Skeletal muscle cell (primary cell): ENCODE data around the gene PCBP3.
"Not testable (repeated sequence)": the region's sequence is repeated elsewhere in the genome, so short reads cannot be mapped to it uniquely, and the experiment has no call there.

Experiments
- DNase-seq: peaks from one replicate; pipeline ENCODE4 v3.0.0-alpha.2; 2010; ENCODE audit warnings: low read depth
- H3K4me3 ChIP-seq: 2 replicates; pipeline ENCODE4 v1.5.1; 2011; ENCODE audit warnings: low read depth, mild to moderate bottlenecking, control low read depth, low read length, moderate library complexity

Gene PCBP3

DNA sequence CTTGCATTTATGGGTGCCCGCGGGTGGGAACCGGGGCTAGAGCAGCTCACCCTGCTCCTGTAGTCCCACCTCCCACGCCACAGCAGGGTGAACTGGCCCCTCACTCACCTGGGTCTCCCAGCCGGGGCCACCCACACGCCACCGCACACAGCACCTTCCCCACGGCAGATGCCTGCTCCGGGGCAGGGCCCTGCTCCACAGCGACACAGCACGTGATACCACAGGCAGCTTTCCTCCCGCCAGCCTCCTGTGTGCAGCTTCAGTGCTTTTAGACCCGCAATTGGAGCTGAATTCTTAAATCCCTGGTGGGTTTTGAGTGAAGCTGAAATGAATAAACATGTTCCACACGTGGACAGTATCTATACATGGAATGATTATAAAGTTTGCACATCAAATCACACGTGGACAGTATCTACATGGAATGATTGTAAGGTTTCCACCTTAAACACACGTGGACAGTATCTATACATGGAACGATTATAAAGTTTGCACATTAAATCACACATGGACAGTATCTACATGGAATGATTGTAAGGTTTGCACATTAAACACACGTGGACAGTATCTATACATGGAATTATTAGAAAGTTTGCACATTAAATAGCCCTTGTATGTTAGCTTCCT lies 245.0 kb downstream of the PCBP3 start:
- H3K4me3 ChIP-seq, result no peak overlapping the region
- DNase-seq, result no peak

DNA sequence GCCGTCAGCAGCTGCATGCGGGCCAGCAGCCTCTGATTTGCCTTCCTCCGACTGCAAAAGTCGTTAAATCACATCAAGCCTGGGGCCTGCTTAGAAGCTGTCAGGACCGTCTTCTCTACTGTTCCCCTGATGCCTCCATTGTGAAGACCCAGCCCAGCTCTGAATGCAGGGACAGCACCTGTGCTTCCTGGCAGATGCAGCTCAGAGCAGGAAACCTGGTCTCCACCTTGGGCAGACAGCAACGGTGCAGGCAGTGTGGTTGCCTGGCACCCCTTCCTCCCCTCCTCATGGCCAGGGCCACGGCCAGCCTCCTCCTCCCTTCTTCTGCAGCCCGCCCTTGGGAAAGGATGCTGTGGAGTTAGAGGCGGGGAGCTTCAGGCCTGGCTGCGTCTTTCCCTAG lies 245.7 kb downstream of the PCBP3 start:
- no peak overlapping the region for H3K4me3 ChIP-seq
- DNase-seq, result no peak

DNA sequence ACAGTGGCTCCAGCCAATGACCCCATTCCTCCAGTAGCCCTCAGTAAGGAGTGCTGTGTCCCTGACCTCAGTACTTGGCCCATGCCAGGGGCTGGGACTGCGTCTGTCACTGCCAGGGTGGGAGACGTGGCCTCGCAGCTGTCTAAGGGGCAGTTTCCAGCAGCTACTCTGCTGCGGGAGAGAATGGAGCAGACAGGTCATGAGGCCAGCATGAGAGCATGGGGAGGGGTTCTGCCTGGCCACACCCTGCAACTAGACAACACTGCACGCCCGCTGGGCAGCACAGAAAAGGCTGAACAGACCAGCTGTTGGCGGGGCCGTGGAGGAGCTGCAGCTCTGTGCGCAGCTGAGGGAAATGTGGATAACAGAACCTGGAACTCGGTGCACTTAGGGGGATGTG lies 246.4 kb downstream of the PCBP3 start:
- DNase-seq, result peak; percentile 43
- H3K4me3 ChIP-seq, result no peak overlapping the region

DNA sequence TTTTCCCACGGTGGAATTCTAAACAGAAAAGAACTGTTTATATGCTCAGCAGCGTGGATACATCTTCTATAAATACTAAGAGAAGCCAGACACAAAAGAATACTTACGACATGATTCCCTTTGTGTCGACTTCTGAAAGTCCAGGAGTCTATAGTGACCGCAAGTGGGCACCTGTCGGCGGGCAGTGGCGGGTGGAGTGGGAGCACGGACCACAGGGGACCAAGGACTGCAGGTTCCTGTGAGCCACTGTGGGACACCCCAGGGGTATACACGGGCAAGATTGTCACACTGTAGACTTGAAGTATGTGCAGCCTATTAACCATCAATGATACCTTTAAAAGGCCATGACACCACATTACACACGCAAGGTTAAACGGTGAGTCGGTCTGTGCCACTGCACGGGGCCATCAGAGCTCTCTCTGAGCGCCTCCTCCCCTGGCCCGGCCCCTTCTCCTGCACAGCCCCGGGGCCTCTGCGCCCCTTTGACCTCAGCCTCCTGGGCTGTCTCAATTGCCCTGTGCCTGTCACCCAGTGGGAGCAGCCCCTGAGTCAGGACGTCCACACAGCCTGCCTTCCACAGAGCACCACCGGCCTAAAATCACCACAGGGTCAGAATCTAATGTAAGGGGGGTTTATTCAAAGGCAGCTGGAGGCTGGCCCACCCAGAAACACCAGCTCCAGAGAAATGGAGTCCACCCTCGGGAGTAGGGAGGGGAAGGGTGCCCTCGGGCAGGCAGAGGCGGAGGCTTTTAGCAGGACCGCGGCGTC lies 248.0 kb downstream of the PCBP3 start:
- DNase-seq, result no peak
- no peak overlapping the region for H3K4me3 ChIP-seq

DNA sequence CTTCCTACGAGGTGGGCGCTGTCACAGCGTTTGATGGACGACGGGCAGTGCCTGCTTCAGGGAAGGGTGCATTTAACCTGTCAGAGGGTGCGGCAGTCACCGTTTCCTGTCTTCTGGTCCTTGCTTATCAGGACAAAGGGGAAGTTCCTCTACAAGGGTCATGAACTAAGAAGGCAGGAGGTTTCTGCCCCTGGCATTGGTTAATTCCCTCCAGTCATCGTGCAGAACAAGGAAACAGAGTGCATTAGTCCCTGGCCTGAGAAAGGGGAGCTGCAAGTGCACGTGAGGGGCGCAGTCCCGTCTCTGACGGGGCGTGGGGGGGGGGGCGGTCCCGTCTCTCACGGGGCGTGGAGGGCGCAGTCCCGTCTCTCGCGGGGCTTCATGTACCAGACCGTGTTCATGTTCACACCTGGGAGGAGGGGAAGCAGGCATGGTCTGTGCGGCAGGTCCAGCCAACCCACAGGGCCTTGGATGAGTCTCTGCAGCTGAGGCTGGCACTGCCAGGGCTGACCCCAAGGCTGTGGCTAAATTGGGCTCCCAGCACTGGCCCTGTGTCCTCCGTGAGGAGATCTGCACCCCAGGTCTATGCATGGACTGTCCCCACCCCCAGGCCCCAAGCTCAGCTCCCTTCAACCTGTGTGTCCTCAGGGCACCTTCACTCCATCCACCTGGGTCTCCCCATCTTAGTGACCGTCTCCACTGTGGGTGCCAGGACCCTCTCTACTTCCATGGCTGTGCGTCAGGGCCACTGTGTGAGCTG lies 248.8 kb downstream of the PCBP3 start:
- no peak overlapping the region for H3K4me3 ChIP-seq
- no peak for DNase-seq

DNA sequence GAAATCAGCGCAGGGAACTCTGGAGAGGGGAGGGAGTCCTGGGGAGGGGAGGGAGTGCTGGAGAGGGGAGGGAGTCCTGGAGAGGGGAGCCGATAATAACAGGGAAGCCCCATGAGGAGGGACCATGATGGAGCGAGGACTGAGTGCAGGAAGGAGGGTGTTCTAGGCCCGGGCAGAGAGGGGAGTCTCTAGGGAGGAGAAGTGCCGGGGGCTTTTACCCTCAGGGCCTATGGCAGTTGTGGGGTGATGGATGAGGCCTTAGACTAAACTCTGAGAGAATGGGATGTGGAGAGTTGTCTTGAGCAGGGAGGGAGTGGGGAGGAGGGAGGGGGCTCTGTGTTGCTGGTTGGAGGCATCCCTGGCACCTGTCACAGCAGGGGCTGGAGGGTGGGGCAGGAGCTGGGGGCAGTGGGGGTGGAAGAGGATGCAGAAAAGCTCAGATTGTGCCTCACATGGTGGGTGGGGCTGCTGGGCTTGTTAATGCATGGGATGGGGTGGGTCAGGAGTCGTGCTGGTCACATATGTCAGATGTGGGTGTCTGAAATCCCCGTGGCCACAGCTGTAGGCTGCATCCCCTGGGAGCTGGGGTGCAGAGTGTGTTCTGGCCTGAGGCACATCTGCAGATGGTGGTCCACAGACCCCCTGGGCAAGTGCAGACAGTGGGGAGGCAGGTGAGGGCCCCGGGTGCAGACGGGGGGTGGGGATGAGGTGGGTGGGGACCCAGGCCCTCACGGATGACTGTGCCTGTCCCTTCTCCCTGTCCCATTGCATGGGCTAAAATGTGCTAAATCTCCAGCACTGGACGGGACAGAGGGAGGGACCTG lies 249.6 kb downstream of the PCBP3 start:
- no peak overlapping the region for H3K4me3 ChIP-seq
- DNase-seq, result no peak

DNA sequence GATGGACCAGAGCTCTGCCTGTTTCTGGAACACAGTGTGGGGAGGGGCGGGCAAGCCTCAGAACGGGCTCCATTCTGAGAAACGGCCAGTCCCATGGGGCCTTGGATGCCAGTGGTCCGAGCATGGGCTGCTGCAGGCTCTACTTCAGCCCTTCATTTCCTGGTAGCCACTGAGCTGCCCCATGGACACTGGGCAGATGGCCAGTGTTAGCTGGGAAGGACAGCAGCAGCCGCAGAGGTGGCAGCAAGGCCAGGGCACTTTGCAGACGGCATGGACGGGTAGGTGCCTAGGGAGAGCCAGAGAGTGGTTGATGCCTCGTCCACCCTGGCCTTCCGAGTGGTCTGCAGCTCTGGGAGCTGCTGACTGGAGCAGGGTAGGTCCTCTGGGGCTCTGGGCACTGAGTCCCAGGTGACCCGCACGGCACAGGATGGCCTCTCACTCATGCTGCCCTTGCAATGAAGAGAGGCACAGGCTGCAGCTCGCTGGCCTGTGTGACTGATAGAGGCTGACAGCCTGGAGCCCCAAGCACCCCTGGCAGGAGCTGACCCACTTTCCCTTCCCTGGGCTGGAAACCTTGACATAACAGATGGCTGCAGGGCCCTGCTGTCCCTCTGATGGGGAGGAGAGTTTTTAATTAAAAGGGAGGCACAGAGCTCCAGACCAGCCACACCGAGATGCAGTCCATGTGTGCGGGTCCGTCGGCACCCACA lies 250.4 kb downstream of the PCBP3 start:
- H3K4me3 ChIP-seq, result no peak overlapping the region
- DNase-seq, result no peak

DNA sequence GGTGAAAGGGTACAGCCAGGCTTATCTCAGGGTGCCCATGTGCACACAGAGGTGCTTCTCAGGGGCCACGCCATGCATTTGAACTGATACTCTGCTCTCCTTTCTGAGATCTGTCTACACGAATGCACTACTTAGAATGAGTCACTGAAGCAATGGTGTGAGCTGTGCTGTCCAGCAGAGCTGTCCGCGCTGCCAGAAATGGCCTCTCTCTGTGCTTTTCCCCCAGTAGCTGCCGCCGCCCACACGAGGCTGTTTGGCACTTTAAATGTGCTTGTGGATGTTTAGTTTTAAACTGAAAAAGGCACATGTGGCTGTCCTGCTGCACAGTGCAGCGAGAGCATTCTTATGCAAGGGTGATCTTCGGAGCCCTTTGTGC lies 250.9 kb downstream of the PCBP3 start:
- H3K4me3 ChIP-seq, result no peak overlapping the region
- peak; percentile 59 for DNase-seq

DNA sequence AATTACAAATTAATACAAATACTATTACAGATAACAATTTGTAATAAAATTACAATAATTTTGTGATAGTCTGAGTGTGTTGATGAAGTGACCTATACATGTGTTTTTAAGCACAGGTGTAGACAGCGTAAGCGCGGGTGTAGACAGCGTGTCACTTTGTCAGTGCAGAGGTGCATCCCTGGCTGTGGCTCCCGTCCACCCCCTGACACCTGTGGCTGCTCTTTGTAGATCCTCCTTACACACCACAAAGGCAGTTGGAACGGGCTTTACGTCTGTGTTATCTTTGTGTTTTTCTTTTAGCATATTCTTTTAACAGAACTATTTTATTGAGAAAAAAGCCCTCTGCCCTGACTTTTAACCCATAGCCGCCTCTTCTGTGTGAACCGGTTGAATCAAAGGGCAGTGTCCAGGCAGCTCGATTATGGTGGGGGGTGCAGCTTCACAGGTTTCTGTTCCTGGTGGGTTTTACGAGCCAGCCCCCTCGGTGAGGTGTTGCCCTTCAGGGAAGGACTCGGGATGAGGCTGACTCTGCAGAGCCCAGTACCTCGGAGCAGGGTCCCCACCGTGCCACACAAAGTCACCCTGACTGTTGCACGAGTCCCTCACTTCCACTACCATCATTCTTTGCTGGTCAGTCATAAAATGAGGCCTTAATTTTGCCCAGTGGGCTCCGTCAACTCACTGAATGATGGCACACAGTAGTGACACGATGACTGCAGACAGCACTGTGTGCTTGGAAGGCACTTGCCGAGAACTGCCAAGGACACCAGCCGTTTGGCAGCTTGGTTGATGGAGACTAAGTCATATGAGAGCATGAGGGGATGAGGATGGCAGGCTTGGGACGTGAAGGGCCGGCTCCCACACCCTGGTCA lies 251.6 kb downstream of the PCBP3 start:
- no peak overlapping the region for H3K4me3 ChIP-seq
- no peak for DNase-seq

DNA sequence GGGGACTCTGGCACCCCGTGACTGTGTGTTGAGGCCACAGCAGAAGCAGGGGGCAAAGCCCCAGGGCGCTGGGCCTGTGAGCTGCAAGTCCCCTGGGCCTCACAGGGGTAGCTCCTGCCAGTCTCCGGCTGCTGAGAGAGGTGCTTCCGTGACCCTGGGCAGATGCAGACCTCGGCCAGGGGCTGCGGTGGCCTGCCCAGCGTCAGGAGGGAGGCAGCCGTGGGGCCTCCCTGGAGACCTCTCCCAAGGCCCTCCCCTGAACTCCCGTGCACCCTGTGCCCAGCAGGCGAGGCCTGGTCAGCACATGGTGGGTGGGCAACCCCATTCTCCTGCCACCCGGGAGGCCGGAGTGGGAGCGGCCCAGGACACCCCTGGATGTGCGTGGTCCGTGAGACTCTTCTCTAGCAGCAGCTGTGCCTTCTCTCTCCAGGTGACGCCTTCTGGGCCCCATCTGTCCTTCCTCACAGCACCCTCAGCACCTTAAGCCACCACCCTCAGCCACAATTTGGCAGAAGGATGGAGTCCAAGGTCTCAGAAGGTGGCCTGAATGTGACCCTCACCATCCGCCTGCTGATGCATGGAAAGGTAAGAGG lies 252.3 kb downstream of the PCBP3 start:
- no peak overlapping the region for H3K4me3 ChIP-seq
- DNase-seq, result no peak

DNA sequence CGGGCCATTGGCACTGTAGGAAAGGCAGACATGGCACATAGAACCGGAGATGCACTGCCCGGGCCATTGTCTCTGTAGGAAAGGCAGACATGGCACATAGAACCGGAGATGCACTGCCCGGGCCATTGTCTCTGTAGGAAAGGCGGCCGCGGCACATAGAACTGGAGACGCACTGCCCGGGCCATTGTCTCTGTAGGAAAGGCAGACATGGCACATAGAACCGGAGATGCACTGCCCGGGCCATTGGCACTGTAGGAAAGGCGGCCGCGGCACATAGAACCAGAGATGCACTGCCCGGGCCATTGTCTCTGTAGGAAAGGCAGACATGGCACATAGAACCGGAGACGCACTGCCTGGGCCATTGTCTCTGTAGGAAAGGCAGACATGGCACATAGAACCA lies 252.9 kb downstream of the PCBP3 start:
- not testable (repeated sequence) for DNase-seq

DNA sequence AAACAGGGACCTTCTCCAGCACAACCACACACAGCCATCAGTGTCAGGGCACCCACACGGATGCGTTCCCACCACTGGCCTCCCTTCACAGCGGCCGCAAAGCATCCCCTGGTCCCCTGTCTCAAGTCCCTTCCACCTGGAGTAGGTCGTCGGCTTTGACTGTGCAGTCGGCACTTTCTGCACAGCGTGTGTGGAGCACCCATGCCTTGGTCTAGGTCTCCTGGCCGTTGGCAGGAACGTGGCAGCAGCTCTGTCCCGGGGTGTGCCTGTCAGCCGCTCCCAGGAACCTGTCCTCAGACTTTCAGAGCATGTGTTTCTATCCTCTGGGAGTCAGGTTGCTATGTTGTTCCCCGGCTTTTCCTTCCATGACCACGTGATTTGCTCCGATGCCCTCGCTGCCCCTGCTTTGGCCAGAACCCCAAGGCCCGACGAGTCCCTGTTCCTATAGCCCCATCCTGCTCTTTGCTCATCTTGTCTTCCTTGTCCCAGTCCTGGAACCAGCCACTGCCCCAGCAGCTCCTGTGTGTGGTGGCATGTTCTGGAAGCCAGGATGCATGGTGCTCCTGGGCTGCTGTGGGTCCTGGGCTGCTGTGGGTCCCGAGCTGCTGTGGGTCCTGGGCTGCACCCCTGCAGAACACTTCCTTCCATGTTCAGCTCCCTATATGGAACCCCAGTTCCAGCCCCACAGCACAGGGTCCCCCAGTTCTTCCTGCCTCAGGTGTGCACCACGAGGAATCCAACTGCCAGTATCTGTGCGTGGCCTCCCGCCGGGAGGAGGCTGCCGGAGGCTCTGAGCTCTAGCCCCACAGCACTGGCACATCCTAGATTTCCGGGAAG lies 253.9 kb downstream of the PCBP3 start:
- no peak overlapping the region for H3K4me3 ChIP-seq
- no peak for DNase-seq

More for the DNA sequence above, 252.9 kb downstream of the PCBP3 start:
- H3K4me3 ChIP-seq, result not testable (repeated sequence)

DNA sequence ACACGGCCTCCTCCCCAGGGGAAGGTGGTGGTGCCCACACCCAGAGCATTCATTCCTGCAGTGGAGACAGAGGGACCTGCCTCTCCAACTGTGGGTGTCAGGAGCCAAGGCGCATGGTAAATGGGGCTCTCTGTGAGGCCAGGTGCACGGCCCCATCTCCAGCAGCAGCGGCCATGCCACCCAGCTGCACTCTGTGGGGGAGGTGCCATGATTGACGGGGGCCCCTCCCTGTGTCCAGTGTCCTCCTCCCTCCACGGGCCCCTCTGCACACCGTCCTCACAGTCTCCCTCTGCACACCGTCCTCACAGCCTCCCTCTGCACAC lies 254.5 kb downstream of the PCBP3 start:
- H3K4me3 ChIP-seq, result no peak overlapping the region
- DNase-seq, result no peak

DNA sequence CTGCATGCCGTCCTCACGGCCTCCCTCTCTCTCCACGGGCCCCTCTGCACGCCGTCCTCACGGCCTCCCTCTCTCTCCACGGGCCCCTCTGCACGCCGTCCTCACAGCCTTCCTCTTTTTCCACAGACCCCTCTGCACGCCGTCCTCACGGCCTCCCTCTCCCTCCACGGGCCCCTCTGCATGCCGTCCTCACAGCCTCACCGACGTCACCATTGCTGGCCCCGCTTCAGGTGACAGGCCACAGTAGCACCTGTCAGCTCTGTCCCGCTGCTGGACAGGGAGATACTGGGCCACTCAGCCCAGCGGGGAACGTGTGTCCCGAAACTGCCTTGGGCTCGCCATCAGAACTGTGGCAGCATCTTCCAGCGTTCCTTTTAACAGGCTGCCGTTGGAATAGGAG lies 255.3 kb downstream of the PCBP3 start:
- no peak overlapping the region for H3K4me3 ChIP-seq
- no peak for DNase-seq

DNA sequence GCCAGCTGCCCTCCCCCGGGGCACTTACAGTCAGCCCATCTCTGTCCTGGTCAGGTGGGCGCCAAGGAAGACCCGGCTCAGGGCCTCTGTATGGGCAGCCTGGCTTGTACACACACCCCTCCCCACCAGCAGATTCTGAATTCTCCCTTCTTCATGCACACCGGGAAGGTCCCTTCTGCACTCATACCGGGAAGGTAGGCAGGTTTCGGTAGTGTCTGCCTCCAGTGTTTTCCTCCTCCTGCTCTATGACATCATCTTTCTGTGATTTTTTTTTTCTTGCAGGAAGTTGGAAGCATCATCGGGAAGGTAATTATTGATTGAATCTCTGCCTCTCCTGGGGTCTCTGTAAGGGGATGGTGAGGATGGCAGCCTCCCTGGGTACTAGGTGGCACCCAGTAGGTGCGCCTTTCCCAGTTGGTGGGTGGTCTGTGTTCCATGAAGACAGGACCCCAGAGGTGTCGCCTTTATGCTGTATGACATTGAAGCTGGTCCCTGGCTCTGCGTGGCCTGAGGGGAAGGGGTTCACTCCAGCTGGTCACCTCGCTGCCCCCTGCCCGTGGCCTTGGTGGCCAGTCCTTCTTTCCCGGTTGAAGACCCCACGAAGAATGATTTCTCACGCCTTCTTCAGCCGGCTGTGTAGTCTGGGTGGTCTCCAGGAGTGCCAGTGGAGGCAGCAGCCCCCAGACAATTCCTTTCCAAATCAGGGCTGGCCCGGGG lies 255.9 kb downstream of the PCBP3 start:
- no peak overlapping the region for H3K4me3 ChIP-seq
- DNase-seq, result no peak

DNA sequence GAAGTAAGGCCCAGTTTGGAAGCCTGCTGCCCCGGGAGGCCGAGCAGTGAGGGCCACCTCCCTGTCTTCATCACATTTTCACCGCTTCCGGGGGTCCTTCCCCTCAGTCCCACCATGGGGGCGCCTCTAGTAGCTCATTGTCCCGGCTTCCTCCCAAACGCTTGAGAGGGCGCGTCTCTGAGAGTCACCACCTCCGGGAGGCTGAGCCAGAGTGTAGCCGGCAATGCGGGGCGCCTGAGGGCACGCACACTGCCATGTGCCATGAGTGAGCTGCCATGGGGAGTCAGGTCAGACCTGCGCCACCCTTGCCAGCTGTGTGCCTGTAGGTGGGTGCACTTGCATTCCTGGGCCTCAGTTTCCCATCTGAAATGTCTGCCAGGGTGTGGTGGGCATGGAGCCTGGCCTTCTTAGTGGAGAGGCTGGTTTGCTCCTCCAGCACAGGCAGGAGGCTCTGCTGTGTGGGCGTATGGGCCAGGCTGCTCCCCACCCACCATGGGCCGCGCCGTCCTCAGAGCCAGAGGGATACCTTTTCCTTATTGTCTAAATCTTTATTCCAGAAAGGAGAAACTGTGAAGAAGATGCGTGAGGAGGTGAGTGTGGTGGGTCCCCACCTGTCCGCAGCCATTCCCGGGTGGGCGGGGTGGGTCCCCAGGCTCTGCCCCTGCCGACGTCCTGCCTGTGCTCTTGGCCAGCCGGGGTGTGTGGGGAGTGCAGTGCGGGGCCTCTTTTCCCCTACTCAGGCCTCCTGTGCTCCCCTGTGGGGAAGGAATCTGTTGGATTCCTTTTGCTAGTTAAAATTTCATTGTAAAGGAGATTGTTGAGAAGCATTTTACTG lies 256.7 kb downstream of the PCBP3 start:
- no peak overlapping the region for H3K4me3 ChIP-seq
- DNase-seq, result no peak
